Caco-2 (cell line): ENCODE data around the gene DPH6. TPM values are rescaled to one million over a fixed set of nuclear protein-coding genes. Genes with fewer than 3 reads are reported as not detected.

ENCODE experiments used
- BruUV-seq: library from RNA; stranded (reverse); fragments of 400-500 nt; replicated peaks from 2 replicates; lab custom pipeline; 2021; lab: Mats Ljungman, UMichigan
- CTCF ChIA-PET: fragments of 300-600 bp; sonication (Branson Sonifier 250); formaldehyde crosslinking; loops from one replicate; lab custom pipeline; 2022; ENCODE audit warnings: antibody characterized with exemption; lab: Charles Lee
- POLR2A ChIA-PET: fragments of 300-600 bp; sonication (Branson Sonifier 250); formaldehyde crosslinking; loops from one replicate; lab custom pipeline; 2022; ENCODE audit warnings: antibody characterized with exemption; lab: Charles Lee
- DNase-seq, 2 experiments: peaks; one replicate each; pipeline versions ENCODE4 v3.0.0 to v3.0.0-alpha.2; 2020 to 2022
- H3K27me3 ChIP-seq: replicated peaks from 2 replicates; pipeline ENCODE4 v1.6.0; 2011; ENCODE audit warnings: low read length; ENCODE audit not compliant: control insufficient read depth, insufficient read depth
- H3K36me3 ChIP-seq: 2 replicates; pipeline ENCODE4 v1.5.1; 2011; ENCODE audit warnings: low read length; ENCODE audit not compliant: control insufficient read depth, insufficient read depth
- H3K4me1 ChIP-seq: fragments of 250-450 bp; sonication (Bioruptor Pico); 2 replicates; pipeline ENCODE4 v1.5.1; 2020; ENCODE audit warnings: mild to moderate bottlenecking
- H3K4me3 ChIP-seq: 2 replicates; pipeline ENCODE4 v1.5.1; 2011; ENCODE audit warnings: low read depth, mild to moderate bottlenecking, control low read depth, low read length
- H3K9me3 ChIP-seq: fragments of 250-450 bp; sonication (Bioruptor Pico); 2 replicates; pipeline ENCODE4 v1.5.1; 2020; ENCODE audit warnings: mild to moderate bottlenecking, moderate library complexity
- H3K27ac Mint-ChIP-seq: one replicate; pipeline ENCODE4 v1.8.0; 2022; ENCODE audit warnings: mixed read lengths; ENCODE audit not compliant: unreplicated experiment
- H3K27me3 Mint-ChIP-seq: one replicate; pipeline ENCODE4 v1.8.0; 2022; ENCODE audit warnings: mixed read lengths; ENCODE audit not compliant: insufficient read depth, unreplicated experiment
- H3K36me3 Mint-ChIP-seq: one replicate; pipeline ENCODE4 v1.8.0; 2022; ENCODE audit warnings: mild to moderate bottlenecking, mixed read lengths; ENCODE audit not compliant: insufficient read depth, unreplicated experiment
- H3K4me1 Mint-ChIP-seq: one replicate; pipeline ENCODE4 v1.8.0; 2022; ENCODE audit warnings: low read depth, mixed read lengths; ENCODE audit not compliant: unreplicated experiment
- H3K4me3 Mint-ChIP-seq: one replicate; pipeline ENCODE4 v1.8.0; 2022; ENCODE audit warnings: mild to moderate bottlenecking, moderate library complexity, mixed read lengths; ENCODE audit not compliant: unreplicated experiment
- H3K9me3 Mint-ChIP-seq: one replicate; pipeline ENCODE4 v1.8.0; 2022; ENCODE audit warnings: mixed read lengths; ENCODE audit not compliant: unreplicated experiment
- CTCF ChIP-seq, 2 experiments: fragments of 200-600 bp in 1 of 2; IDR thresholded peaks; 1 replicate in 1 of 2; 2 replicates in 1 of 2; pipeline versions ENCODE4 v1.5.1 to v1.8.0; 2011 to 2022; ENCODE audit warnings: antibody characterized with exemption in 1 of 2, control low read depth in 1 of 2, inconsistent platforms in 1 of 2, low read depth in 1 of 2, low read length in 1 of 2, mild to moderate bottlenecking in 1 of 2, moderate library complexity in 1 of 2; ENCODE audit not compliant: insufficient read depth in 1 of 2, severe bottlenecking in 1 of 2, unreplicated experiment in 1 of 2
- intact Hi-C: fragments of 100-400 bp; cut with micrococcal nuclease; formaldehyde crosslinking; loops from one replicate; pipeline ENCODE4 v1.10.0; 2022; ENCODE audit not compliant: unreplicated experiment
- total RNA-seq: library from RNA; stranded (reverse); gene quantifications from 2 replicates; pipeline ENCODE4 v1.2.3, GENCODE V29; 2022

The DPH6 gene
- total RNA-seq, 1 experiment from 2014 or later = 24.0 TPM

GRCh38 chr15:35546511-35547381, 781 bp upstream of the DPH6 start:
- Mint-ChIP-seq H3K9me3 (no peaks in the 10 kb centered on the region), H3K36me3 (peaks cover 7% of the 10 kb centered on the region), H3K4me1 (peaks cover 12% of the 10 kb centered on the region), H3K27me3 (no peaks in the 10 kb centered on the region), H3K27ac (peak overlapping the region; percentile 96), H3K4me3 (peak overlapping the region; percentile 92)
- H3K9me3 ChIP-seq = no peaks in the 10 kb centered on the region
- peaks cover 6% of the 10 kb centered on the region; the same call in 1 of the 2 replicates for H3K4me1 ChIP-seq
- H3K4me3 ChIP-seq = peak overlapping the region; percentile 48
- TSS peak; percentile 47 for BruUV-seq
- no peaks in the 10 kb centered on the region; the same call in 1 of the 2 replicates for H3K36me3 ChIP-seq
- intact Hi-C loops = loop anchor here (5.0 to 10.0 kb wide), 3 partner anchors 151 to 1356 kb away; no protein-coding TSS in a partner anchor
- TF ChIP-seq CTCF (IDR thresholded peaks at IDR 0.05; ENCODE audit: insufficient read depth in 1 of 2, low read depth in 1 of 2, low read length in 1 of 2, severe bottlenecking in 1 of 2, unreplicated experiment in 1 of 2) = no peak
- POLR2A ChIA-PET = no interaction called here
- CTCF ChIA-PET = no interaction called here
- DNase-seq = no peak
- no peaks in the 10 kb centered on the region for H3K27me3 ChIP-seq

- intact Hi-C loops = loop anchor here (1.0 to 10.0 kb wide), 4 partner anchors 26 to 1357 kb away; no protein-coding TSS in a partner anchor
- peak overlapping the region; percentile 96 for H3K27ac Mint-ChIP-seq
- peak; percentile 39 to 59 for DNase-seq
- peaks cover 6% of the 10 kb centered on the region; the same call in 1 of the 2 replicates for H3K4me1 ChIP-seq
- no peaks in the 10 kb centered on the region for H3K9me3 ChIP-seq
- H3K36me3 Mint-ChIP-seq = peaks cover 7% of the 10 kb centered on the region
- H3K4me3 Mint-ChIP-seq = peak overlapping the region; percentile 92
- TF ChIP-seq CTCF (IDR thresholded peaks at IDR 0.05; ENCODE audit: insufficient read depth in 1 of 2, low read depth in 1 of 2, low read length in 1 of 2, severe bottlenecking in 1 of 2, unreplicated experiment in 1 of 2) = no peak
- H3K4me1 Mint-ChIP-seq = peaks cover 12% of the 10 kb centered on the region
- ChIA-PET CTCF (no interaction called here), POLR2A (no interaction called here)
- no TSS peak for BruUV-seq
- no peaks in the 10 kb centered on the region for H3K9me3 Mint-ChIP-seq
- no peaks in the 10 kb centered on the region for H3K27me3 ChIP-seq
- H3K36me3 ChIP-seq = no peaks in the 10 kb centered on the region; the same call in 1 of the 2 replicates
- no peaks in the 10 kb centered on the region for H3K27me3 Mint-ChIP-seq
- H3K4me3 ChIP-seq = peak overlapping the region; percentile 48
Observed at GRCh38 chr15:35545316-35545823, 595 bp downstream of the DPH6 start.

GRCh38 chr15:35540885-35541284, 5.1 kb downstream of the DPH6 start:
- no peak overlapping the region for H3K4me3 ChIP-seq
- Mint-ChIP-seq H3K9me3 (no peaks in the 10 kb centered on the region), H3K36me3 (peaks cover 5% of the 10 kb centered on the region), H3K27me3 (no peaks in the 10 kb centered on the region), H3K4me1 (no peaks in the 10 kb centered on the region), H3K27ac (no peak overlapping the region), H3K4me3 (no peak overlapping the region)
- no TSS peak for BruUV-seq
- no peaks in the 10 kb centered on the region for H3K9me3 ChIP-seq
- ChIA-PET CTCF (no interaction called here), POLR2A (no interaction called here)
- no peaks in the 10 kb centered on the region; the same call in 1 of the 2 replicates for H3K36me3 ChIP-seq
- H3K27me3 ChIP-seq = no peaks in the 10 kb centered on the region
- intact Hi-C loops = loop anchor here (10.0 kb wide), 1 partner anchor 214 kb away; no protein-coding TSS in a partner anchor
- DNase-seq = no peak
- H3K4me1 ChIP-seq = peaks cover 6% of the 10 kb centered on the region; the same call in 1 of the 2 replicates
- no peak for TF ChIP-seq CTCF (IDR thresholded peaks at IDR 0.05; ENCODE audit: insufficient read depth in 1 of 2, low read depth in 1 of 2, low read length in 1 of 2, severe bottlenecking in 1 of 2, unreplicated experiment in 1 of 2)
